EL (cell line): ENCODE results near the gene SLC25A11.

Experiments
- DNase-seq: peaks from one replicate; pipeline ENCODE4 v3.0.0-alpha.2; 2016

SLC25A11 gene

DNA sequence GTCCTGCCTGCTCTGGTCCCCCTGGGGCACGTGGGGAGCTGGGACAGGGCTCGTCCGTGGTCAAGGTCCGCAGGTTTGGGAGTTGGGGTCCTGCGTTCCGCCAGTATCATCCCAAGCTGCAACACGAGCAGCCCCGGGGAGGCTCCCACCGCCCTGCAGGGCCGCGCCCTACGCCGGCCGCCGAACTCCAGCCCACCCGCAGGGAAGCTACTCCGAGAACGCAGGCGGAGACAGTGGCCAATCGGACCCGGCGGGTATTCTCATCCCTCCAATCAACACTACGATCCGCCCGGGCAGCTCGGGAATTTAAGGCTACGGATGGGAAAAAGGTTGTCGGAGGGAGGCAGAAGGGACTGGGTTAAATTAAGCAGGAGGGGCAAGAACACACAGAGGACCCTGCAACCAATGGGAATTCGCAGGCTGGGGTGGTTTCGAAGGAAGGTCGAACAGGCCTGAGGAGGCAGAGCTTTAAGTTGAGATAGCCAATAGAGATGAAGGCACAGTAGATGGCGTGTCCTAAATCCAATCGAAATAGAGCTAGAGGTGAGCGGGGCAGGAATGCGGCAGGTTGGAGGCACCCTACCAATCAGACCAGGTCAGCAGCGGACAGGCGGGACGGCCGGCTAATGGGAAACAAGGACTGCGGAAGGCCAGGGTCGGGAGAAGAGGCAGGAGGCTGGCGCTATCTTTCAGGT, 27.1 kb upstream of the SLC25A11 start:
- peak; percentile 100 for DNase-seq

- DNase-seq = no peak
Measured at GRCh38 chr17:4965311-4965986, 25.6 kb upstream of the SLC25A11 start.

DNA sequence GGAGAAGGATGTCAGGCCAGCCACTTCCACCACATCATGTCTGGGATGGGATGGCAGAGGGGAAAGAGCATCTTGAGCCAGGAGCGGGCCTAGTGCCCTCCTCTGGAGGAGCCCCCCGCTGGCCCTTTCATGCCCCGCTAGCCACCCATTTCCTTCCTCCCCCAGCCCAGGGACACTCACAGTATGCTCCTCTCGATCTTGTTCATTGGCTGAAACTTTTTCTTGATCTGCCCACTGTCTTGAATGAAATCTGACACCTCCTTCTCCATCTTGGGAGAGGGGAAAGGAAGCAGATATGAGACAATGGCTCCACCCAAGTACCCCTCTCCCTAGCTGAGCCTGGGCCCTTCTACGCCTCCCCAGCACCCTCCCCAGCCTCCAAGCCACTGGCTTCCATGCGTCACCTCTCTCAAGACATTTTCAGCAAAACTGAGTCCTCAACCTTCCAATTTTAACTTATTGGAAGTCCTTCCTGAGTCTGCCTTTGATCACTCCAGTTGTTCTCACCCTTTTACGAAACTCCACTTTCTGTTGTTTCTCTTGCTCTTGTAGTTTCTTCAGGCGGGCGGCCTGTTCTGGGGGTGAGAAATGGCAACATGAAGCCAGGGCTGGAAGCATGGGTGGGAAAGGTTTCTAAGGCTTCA, 20.6 kb upstream of the SLC25A11 start:
- DNase-seq = no peak

DNA sequence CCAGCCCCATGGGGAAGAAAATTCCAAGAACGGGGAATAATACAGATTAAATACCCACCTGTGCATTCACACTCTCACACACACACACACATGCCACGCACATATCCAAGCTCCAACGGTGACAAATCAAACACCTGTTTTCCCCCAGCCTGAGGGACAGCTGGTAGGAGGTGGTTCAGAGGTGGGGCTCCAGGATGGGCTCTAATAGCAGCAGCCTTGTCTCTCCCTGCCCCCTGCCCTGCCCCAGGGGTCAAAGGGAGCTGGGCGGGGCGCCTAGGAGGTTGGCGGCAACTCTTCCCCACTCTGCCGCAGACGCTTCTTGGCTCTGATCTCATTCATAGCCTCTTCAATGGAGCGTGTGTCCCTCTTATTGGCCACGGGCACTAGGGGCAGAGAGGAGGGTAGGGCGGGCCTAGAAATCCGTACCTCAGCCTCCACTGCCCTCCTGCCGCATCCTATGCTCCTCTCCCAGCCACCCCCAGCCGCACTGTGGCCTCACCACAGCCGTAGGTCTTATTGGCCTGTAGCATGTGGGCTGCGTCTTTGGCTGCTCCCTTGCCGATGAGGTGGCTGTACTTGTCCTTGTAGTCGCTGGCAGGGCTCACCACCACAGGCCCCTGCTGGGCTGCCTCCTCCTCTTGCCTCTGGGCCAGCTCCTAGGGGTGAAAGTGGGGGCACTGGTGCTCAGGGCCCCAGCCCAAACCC, 19.6 kb upstream of the SLC25A11 start:
- no peak for DNase-seq

GRCh38 chr17:4958102-4958501, 18.3 kb upstream of the SLC25A11 start:
- no peak for DNase-seq

DNA sequence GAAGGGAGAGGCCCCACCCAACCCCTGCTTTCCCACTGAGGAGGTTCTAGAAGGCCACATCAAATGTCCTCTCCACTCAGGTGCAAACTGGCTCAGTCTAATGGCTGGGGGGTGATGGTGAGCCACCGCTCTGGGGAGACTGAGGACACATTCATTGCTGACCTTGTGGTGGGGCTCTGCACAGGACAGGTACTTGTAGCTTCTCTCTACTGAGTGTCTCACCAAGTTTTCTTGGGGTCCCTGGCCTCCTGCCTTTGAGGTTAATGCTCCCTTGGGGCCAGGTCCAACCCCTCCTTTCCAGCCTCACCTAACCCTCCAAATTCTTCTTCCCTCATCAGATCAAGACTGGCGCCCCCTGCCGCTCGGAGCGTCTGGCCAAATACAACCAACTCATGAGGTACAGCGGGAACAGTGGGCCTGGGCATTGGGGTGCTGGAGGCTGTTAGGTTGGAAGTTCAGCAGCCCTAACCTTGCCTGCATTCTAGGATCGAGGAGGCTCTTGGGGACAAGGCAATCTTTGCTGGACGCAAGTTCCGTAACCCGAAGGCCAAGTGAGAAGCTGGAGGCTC, 16.7 kb upstream of the SLC25A11 start:
- DNase-seq = no peak

DNA sequence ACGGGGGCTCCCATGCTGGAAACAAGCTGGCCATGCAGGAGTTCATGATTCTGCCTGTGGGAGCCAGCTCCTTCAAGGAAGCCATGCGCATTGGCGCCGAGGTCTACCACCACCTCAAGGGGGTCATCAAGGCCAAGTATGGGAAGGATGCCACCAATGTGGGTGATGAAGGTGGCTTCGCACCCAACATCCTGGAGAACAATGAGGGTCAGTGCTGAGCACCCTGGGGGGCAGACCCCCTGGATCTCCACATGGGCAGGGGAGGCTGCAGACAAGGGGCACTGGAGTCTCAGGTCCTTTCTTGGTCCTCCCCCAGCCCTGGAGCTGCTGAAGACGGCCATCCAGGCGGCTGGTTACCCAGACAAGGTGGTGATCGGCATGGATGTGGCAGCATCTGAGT, 15.2 kb upstream of the SLC25A11 start:
- no peak for DNase-seq

GRCh38 chr17:4953451-4953961, 13.7 kb upstream of the SLC25A11 start:
- peak; percentile 82 for DNase-seq

DNA sequence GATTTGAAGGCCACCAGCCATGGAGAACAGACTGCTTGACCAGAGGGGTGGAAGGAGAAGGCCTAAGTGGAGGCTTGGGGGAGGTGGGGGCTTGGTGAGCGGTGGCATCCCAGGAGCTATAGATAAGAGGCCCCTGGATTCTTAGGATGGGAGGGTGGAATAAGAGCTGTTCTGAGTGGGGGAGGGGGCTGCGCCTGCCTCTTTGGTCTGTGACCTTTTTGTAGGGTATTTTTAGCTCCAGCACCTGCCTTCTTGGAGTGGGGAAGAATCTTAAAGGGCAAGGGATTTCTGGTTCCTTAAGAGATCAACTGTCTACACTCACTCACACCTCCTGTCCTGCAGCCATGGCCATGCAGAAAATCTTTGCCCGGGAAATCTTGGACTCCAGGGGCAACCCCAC, 11.6 kb upstream of the SLC25A11 start:
- DNase-seq = no peak

DNA sequence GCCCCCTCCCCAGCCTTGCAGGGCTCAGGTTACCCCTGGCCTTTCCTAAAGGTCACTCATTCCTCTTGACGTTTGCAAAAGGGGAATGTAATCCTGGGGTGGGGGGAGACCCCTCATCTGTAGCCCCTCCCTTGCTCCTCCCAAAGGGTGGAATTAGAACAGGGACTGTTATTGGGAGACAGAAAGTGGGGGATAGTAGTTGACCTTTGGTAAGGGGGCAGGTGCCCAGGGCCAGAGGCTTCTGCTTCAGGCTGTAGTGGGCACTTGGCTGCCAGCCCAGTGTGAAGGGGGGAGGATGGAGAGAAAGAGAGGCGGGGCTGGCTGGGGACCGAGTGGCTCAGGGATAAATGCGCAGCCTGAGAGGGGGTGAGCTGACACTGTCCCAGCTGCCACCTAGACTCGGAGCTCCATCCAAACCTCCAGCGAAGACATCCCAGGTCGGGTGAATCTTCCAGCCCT, 10.9 kb upstream of the SLC25A11 start, which contains the start of gene ENO3:
Gene ENO3, plus strand, starts transcription at position 374 of the 459 bp plus-strand sequence. CDS start 711 bp downstream, outside the sequence.
- no peak for DNase-seq

- no peak for DNase-seq
Measured at GRCh38 chr17:4950075-4950745, 10.4 kb upstream of the SLC25A11 start.

- DNase-seq = peak; percentile 76
Measured at GRCh38 chr17:4949321-4950074, 9.7 kb upstream of the SLC25A11 start.

GRCh38 chr17:4948931-4949320, 9.1 kb upstream of the SLC25A11 start:
- peak; percentile 92 for DNase-seq

DNA sequence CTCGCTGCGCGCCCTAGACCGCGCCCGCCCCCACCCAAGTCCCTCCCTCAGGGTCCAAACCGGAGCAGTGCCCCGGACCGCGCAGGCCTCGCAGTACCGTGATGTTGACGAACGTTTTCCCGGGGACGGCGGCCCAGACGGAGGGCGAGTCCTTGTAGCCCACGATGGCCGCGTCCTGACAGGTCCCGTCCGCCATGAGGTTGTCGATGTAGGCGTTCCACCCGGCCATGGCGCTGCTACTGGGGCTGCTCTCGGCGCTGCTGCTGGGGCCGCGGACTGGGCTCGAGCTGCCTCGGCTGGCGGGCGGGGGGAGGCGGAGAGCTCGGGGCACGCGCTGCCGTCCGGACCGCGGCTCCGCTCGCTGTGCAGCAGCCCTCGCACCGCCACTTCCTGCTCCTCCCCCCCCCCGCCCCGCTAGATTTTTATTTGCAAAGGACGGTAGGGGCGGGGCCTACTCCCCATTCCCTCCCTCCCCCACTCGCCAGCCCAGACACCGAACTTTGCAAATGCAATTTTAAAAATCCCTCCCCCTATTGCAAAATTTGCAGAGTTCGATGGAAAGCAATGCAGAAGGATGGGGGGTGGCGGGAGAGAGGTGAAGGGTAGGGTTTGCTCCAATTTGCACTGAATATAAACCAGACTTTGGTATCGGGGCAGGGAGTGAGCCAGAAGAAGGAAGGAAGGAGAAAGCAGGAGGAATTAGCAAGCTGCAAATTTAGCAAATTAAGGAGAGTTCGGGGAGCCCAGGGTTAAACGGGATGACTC, 8.5 kb upstream of the SLC25A11 start, which contains the start of gene PFN1:
Gene PFN1, minus strand, starts transcription at position 365 of the 765 bp plus-strand sequence. Its CDS starts 136 bp downstream, at position 229.
- peak; percentile 94 for DNase-seq

DNA sequence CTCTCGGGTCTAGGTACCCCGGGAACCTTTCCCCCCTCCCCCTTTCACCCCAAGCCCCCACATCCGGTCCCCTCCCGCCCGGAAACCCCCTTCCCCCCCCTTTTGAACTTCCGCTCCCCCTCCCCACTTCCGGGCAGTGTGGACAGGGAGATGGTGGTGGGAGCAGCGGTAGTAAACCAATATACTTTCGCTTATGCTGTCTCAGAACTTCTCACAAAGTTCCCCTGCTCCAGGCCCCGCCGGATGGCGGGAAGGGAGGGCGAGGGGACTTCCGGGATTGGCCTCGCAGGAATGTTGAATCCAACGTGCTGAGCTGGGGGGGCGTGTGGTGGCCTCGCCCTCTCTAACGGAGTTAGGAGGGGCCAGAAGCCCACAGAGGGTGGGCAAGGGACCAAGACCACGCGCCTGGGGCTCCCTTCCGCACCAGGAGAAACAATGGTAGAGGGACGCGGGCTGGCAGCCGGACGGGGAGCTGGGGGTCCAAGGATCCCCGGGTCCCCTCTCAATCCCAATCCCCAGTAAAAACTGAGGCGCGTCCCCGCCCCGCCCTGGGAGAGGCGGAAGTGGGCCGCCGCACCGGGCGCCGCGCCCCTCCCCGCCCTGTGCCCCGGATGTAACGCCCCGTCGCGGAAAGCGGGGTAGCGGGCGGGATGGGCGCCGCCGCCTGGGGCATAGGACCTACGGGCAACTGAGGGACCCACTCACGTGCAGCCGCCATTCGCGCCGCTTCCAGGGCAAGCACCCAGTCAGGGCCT, 7.7 kb upstream of the SLC25A11 start:
- DNase-seq = peak; percentile 71

DNA sequence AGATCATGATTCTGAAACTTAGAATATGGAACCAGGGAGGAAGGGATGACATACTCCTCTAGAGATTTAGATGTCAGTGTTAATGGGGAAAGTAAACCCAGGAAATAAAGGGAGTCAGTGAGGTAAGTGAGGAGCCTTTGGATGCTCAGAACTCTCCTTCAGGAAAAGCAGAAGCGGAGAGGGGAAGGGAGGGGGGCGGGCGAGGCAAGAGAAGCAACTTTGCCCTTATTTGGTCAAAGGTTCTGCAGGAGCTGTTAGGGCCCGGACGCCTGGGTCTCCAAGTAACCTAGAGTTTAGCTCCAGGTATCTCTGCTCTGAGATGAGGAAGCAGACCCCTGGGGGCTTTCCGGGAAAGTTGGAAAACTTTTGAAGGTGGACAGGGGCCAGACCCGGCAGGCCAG, 7.2 kb upstream of the SLC25A11 start:
- no peak for DNase-seq

DNA sequence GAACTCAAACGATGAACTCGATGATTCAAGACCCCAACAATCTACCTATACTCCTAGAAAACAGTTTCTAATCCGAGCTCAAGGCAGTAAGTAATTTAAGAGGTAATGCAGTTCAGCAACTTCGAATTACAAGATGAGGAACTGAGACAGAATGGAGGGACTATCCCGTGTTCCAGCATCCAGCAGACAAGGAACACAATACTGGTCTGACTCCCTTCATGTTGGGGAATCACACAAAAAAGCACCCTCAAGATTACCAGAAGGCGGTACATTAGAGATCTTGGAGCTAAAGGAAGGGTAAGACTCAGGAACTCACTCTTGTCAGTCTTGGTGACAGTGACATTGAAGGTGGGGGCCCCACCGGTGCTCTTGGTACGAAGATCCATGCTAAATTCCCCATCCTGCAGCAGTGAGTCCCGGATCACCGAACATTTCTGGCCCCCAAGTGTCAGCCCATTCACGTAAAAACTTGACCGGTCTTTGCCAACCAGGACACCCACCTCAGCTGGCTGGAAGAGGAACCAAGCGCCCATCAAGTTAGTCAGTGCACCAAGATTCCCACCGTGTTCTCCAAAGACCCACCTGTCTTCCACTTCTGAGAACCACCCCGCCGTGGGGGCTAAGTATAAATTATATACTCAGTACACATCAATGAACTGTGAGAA, 6.6 kb upstream of the SLC25A11 start:
- no peak for DNase-seq

- DNase-seq = no peak
Measured at GRCh38 chr17:4945944-4946280, 6.1 kb upstream of the SLC25A11 start.
